Activated CD4-positive, CD25-positive, alpha-beta regulatory T cell treated with anti-CD3 and anti-CD28 coated beads, Interleukin-2, amount 50 U/mL, for 16 hours (primary cell): ENCODE results near the gene TOM1L2.

ENCODE experiments used
- DNase-seq: peaks from one replicate; pipeline ENCODE4 v3.0.0-alpha.2; 2020; ENCODE audit warnings: low read depth, low spot score

Gene TOM1L2

GRCh38 chr17:17836250-17836817 lies 135.9 kb downstream of the TOM1L2 start:
- DNase-seq: peak; percentile 90

GRCh38 chr17:17835415-17836249 lies 136.6 kb downstream of the TOM1L2 start:
- no peak for DNase-seq

- DNase-seq: no peak
Observed at GRCh38 chr17:17834974-17835373, 137.2 kb downstream of the TOM1L2 start.

- DNase-seq: no peak
Observed at GRCh38 chr17:17833658-17834357, 138.4 kb downstream of the TOM1L2 start.

- DNase-seq: no peak
Observed at GRCh38 chr17:17832032-17832363, 140.2 kb downstream of the TOM1L2 start.

- no peak for DNase-seq
Observed at GRCh38 chr17:17831208-17832031, 140.8 kb downstream of the TOM1L2 start.

GRCh38 chr17:17830740-17831207 lies 141.4 kb downstream of the TOM1L2 start:
- DNase-seq: no peak

- no peak for DNase-seq
Observed at GRCh38 chr17:17830269-17830567, 142.0 kb downstream of the TOM1L2 start.

- no peak for DNase-seq
Observed at GRCh38 chr17:17827826-17828621, 144.2 kb downstream of the TOM1L2 start.

- DNase-seq: no peak
Observed at GRCh38 chr17:17826942-17827785, 145.0 kb downstream of the TOM1L2 start.

- no peak for DNase-seq
Observed at GRCh38 chr17:17826342-17826713, 145.9 kb downstream of the TOM1L2 start.

GRCh38 chr17:17824783-17825614 lies 147.2 kb downstream of the TOM1L2 start:
- DNase-seq: no peak

- DNase-seq: no peak
Observed at GRCh38 chr17:17824119-17824782, 147.9 kb downstream of the TOM1L2 start.

- DNase-seq: peak; percentile 57
Observed at GRCh38 chr17:17823433-17824118, 148.6 kb downstream of the TOM1L2 start.

GRCh38 chr17:17822616-17823015 lies 149.6 kb downstream of the TOM1L2 start:
- DNase-seq: no peak

GRCh38 chr17:17822189-17822588 lies 150.0 kb downstream of the TOM1L2 start:
- no peak for DNase-seq

- no peak for DNase-seq
Observed at GRCh38 chr17:17820463-17821158, 151.6 kb downstream of the TOM1L2 start.

GRCh38 chr17:17820046-17820445 lies 152.2 kb downstream of the TOM1L2 start:
- no peak for DNase-seq
